Endothelial cell of umbilical vein (primary cell): Measurements from ENCODE around the gene NR4A1.

ENCODE experiments used
- EZH2 ChIP-seq: IDR thresholded peaks from 2 replicates; pipeline ENCODE4 v1.6.1; 2012; ENCODE audit warnings: borderline replicate concordance, low read depth, mild to moderate bottlenecking, moderate library complexity, low read length, inconsistent platforms; ENCODE audit not compliant: severe bottlenecking
- GATA2 ChIP-seq: IDR thresholded peaks from 2 replicates; pipeline ENCODE4 v1.7.0; 2011; ENCODE audit warnings: low read depth, mild to moderate bottlenecking, moderate library complexity, mixed read lengths, low read length; ENCODE audit not compliant: insufficient read length, insufficient read depth
- JUN ChIP-seq: IDR thresholded peaks from 2 replicates; pipeline ENCODE4 v1.6.1; 2011; ENCODE audit warnings: borderline replicate concordance, low read depth; ENCODE audit not compliant: insufficient read length, insufficient read depth
- POLR2A ChIP-seq: IDR thresholded peaks from 2 replicates; pipeline ENCODE4 v1.6.1; 2012; ENCODE audit warnings: low read depth, mild to moderate bottlenecking, control low read depth, low read length
- POLR2AphosphoS5 ChIP-seq: IDR thresholded peaks from 2 replicates; pipeline ENCODE4 v1.6.1; 2012; ENCODE audit warnings: low read depth, mild to moderate bottlenecking, control low read depth, low read length, moderate library complexity; ENCODE audit not compliant: insufficient read depth
- TF ChIP-seq, protein P1 (sequence below), 2 donors: IDR thresholded peaks; 1 replicate in 1 of 2; 2 replicates in 1 of 2; pipeline ENCODE4 v1.5.1; 2011; ENCODE audit warnings: low read length in 2 of 2, mild to moderate bottlenecking in 2 of 2, moderate library complexity in 2 of 2, control low read depth in 1 of 2, inconsistent platforms in 1 of 2, low read depth in 1 of 2; ENCODE audit not compliant: insufficient read depth in 1 of 2; ENCODE audit errors: extremely low read depth in 1 of 2

DNA sequence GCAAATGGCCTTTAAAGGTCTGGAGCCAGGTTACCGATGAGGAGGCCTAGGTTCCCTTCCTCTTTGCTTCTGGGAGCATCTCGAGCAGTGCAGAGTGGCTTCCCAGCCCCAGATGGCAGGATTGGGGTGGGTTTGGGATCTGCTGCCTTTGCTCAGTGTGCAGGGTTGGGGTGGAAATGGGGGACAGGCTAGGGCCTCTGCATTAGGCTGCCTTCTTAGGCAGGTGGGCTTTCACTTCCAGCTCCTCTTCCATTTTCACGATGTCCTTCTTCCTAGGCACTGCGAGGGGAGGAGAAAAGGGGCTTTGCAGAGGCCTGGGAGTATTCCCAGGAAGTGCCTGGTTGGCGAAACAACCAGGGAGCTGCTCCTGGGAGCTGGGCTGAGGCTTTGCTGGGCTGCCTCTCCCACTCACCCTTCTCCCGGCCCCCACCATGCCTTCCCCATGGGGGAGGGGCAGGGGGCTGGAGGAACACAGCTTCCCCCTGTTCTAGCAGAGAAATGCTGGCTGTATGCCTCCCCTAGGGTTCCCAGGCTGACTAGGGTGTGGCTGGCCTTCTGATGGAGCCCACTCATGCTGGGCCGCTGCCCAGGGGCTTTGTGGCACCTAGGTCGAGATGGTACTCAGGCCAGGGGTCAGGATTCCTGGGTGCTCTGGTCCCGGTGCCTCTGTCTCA is 2.4 kb downstream of the NR4A1 start:
- TF ChIP-seq, protein P1, sequence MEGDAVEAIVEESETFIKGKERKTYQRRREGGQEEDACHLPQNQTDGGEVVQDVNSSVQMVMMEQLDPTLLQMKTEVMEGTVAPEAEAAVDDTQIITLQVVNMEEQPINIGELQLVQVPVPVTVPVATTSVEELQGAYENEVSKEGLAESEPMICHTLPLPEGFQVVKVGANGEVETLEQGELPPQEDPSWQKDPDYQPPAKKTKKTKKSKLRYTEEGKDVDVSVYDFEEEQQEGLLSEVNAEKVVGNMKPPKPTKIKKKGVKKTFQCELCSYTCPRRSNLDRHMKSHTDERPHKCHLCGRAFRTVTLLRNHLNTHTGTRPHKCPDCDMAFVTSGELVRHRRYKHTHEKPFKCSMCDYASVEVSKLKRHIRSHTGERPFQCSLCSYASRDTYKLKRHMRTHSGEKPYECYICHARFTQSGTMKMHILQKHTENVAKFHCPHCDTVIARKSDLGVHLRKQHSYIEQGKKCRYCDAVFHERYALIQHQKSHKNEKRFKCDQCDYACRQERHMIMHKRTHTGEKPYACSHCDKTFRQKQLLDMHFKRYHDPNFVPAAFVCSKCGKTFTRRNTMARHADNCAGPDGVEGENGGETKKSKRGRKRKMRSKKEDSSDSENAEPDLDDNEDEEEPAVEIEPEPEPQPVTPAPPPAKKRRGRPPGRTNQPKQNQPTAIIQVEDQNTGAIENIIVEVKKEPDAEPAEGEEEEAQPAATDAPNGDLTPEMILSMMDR (IDR thresholded peaks at IDR 0.05; ENCODE audit: extremely low read depth in 1 of 2, insufficient read depth in 1 of 2, low read depth in 1 of 2, low read length in 2 of 2), result no peak
- TF ChIP-seq POLR2AphosphoS5, result no peak
- no peak for TF ChIP-seq EZH2
- no peak for TF ChIP-seq POLR2A
- TF ChIP-seq GATA2, result no peak
- TF ChIP-seq JUN, result no peak
